ENCODE data around the gene PSME3.
"Not testable (repeated sequence)": the region's sequence is repeated elsewhere in the genome, so short reads cannot be mapped to it uniquely, and the experiment has no call there.

Gene PSME3

DNA sequence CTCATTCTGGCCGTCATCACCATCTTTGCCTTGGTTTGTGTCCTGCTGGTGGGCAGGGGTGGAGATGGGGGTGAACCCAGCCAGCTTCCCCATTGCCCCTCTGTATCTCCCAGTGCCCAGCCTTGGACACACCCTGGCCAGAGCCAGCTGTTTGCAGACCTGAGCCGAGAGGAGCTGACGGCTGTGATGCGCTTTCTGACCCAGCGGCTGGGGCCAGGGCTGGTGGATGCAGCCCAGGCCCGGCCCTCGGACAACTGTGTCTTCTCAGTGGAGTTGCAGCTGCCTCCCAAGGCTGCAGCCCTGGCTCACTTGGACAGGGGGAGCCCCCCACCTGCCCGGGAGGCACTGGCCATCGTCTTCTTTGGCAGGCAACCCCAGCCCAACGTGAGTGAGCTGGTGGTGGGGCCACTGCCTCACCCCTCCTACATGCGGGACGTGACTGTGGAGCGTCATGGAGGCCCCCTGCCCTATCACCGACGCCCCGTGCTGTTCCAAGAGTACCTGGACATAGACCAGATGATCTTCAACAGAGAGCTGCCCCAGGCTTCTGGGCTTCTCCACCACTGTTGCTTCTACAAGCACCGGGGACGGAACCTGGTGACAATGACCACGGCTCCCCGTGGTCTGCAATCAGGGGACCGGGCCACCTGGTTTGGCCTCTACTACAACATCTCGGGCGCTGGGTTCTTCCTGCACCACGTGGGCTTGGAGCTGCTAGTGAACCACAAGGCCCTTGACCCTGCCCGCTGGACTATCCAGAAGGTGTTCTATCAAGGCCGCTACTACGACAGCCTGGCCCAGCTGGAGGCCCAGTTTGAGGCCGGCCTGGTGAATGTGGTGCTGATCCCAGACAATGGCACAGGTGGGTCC lies 18.4 kb downstream of the PSME3 start:
- DNase-seq: not testable (repeated sequence)

DNA sequence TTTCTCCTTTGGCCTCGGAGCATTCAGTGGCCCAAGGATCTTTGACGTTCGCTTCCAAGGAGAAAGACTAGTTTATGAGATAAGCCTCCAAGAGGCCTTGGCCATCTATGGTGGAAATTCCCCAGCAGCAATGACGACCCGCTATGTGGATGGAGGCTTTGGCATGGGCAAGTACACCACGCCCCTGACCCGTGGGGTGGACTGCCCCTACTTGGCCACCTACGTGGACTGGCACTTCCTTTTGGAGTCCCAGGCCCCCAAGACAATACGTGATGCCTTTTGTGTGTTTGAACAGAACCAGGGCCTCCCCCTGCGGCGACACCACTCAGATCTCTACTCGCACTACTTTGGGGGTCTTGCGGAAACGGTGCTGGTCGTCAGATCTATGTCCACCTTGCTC lies 19.2 kb downstream of the PSME3 start:
- no peak for DNase-seq

DNA sequence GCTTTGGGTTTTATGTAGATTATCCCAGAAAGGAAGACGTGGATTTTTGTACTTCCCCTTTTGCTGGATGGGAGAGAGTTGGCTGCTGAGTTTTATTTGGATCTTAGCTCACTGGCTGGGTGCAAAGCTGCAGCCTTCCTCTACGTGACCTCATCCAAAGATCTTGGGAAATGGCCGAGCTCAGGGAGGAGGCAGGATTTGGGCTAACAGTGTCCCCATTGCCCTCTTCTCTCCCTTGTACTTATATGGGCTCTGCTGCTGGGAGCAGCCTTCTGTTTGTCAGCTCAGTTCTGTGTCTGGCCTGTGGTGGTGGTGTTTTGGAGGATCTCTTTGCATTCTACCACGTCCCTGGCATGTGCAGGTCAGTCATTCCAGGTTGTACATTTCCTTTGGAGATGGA lies 19.8 kb downstream of the PSME3 start:
- no peak for DNase-seq

DNA sequence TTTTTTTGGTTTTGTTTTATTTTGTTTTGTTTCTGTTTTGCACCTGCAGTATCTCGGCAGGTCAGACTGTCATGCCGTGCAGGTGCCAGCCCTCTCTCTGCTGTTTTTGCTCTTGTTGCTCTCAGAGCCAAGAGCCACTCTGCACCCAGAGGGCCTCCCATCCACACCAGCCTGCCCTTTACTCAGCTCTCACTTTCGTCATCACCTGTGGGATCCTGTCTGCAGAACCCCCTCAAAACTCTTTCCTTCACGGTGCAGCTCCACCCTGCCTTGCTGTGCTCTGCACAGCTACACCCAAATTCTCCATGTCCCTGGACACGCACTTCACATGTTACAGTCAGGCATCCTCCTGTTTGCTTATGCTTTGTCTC lies 20.4 kb downstream of the PSME3 start:
- DNase-seq: no peak

DNA sequence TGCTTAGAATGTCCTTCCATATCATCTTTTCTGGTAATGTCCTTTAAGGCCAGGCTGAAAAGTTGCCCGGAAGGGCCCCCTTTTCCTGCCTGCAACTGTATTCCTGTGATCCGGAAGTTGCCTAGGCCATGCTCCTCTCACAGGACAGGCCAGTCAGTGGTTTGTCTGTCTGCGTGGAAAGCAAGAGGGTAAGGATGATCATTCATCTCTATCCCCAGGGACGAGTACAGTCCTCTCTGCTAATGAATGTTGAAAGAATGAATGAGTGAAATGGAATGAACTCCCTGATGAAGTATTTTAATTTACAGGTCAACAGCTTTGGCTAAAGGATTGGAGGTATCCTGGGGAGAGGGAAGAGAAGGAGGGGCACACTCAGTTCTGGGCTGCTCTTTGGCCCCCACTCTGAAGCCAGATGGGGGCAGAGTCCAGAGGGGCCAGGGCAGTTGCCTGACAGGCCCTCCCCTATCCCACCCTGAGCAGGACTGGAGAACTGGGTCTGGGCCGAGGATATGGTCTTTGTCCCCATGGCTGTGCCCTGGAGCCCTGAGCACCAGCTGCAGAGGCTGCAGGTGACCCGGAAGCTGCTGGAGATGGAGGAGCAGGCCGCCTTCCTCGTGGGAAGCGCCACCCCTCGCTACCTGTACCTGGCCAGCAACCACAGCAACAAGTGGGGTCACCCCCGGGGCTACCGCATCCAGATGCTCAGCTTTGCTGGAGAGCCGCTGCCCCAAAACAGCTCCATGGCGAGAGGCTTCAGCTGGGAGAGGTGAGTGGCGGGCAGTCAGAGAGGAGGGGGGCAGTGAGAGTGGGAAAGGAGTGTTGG lies 21.0 kb downstream of the PSME3 start:
- no peak for DNase-seq

DNA sequence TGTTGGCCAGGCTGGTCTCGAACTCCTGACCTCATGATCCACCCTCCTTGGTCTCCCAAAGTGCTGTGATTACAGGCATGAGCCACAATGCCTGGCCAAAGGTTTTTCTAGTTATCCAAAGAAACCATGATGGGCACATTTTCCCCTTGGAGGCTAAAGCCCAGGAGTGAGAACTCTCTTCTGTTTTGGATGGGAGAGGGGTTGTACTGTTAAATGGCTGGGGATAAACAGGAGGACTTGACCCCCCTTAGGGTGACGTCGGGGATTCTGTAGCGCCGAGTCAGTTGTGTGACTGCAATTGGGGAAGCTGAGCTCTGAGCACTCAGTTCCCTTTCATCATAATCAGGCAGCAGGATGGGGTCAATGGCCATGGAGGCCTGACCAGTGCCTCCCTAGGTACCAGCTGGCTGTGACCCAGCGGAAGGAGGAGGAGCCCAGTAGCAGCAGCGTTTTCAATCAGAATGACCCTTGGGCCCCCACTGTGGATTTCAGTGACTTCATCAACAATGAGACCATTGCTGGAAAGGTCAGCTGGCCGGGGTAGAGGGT lies 21.9 kb downstream of the PSME3 start:
- no peak for DNase-seq

DNA sequence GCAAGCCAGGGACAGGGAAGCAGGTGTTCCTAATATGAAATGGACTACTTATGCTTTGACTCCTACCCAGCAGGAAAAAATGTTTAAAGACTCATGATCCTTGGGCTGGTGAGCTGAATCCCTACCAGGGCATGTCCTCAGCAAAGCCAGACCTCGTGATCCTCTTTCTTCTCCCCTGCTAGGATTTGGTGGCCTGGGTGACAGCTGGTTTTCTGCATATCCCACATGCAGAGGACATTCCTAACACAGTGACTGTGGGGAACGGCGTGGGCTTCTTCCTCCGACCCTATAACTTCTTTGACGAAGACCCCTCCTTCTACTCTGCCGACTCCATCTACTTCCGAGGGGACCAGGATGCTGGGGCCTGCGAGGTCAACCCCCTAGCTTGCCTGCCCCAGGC lies 22.9 kb downstream of the PSME3 start:
- not testable (repeated sequence) for DNase-seq

DNA sequence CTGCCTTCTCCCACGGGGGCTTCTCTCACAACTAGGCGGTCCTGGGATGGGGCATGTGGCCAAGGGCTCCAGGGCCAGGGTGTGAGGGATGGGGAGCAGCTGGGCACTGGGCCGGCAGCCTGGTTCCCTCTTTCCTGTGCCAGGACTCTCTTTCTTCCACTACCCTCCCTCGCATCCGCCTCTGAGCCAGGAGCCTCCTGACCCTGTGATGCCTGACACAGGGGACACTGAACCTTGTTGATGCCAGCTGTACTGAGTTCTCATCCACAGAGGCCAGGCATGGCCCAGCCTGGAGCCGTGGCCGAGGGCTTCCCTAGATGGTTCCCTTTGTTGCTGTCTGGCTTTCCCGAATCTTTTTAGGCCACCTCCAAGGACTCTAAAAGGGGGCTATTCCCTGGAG lies 23.3 kb downstream of the PSME3 start:
- not testable (repeated sequence) for DNase-seq

DNA sequence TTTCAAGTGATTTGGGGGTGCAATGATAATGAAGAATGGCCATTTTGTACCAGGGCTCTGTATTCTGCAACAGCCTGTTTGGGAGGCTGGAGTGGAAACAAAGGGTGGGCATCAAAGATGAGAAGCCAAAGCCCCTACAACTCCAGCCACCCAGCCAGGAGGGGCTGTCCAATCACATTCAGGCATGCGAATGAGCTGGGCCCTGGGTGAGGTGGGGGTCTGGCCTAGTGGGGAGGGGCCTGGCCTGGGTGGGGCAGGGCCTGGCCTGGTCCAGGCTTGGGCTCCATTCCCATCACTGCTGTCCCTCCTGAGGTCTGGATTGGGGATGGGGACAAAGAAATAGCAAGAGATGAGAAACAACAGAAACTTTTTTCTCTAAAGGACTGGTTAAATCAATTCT lies 24.2 kb downstream of the PSME3 start:
- no peak for DNase-seq

DNA sequence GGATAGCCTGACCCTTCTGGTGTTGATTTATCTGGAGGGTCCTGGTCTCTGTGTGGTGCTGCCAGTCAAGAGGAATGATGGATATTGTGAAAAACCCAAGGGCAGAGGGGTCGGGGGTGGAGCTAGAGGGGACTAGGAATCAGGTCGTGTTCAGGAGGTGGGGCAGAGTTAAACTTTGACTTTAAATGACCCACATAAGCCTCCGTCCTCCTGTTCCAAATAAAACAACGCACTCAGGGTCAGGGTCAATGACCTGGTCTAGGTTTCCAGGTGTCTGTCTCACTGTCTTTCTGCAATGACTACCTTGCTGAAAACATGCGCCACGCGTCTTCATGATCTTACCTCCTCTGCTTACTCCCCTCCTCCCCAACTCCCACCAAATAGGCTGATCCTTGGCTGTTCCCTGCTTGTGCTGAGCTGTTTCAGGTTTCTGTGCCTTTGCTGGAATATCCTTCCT lies 32.5 kb downstream of the PSME3 start:
- DNase-seq: no peak

DNA sequence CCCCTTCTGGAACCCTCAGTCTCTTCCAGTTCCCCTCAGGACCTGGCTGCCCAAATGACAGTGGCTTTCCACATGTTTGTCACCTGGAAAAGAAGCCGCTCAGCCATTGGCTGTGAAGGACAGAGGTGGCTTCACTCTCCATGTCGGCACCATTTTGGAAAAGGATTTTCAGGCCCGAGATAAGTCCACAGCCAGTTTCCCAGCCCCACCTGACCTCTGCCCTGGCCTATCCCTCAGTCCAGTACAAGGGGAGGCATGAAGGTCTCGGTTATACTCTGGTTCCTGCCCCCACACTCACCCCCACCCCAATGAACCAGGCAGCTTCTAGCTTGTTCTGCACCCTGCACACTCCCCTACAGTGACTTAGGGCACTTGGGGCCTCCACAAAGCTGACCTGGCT lies 33.0 kb downstream of the PSME3 start:
- no peak for DNase-seq

DNA sequence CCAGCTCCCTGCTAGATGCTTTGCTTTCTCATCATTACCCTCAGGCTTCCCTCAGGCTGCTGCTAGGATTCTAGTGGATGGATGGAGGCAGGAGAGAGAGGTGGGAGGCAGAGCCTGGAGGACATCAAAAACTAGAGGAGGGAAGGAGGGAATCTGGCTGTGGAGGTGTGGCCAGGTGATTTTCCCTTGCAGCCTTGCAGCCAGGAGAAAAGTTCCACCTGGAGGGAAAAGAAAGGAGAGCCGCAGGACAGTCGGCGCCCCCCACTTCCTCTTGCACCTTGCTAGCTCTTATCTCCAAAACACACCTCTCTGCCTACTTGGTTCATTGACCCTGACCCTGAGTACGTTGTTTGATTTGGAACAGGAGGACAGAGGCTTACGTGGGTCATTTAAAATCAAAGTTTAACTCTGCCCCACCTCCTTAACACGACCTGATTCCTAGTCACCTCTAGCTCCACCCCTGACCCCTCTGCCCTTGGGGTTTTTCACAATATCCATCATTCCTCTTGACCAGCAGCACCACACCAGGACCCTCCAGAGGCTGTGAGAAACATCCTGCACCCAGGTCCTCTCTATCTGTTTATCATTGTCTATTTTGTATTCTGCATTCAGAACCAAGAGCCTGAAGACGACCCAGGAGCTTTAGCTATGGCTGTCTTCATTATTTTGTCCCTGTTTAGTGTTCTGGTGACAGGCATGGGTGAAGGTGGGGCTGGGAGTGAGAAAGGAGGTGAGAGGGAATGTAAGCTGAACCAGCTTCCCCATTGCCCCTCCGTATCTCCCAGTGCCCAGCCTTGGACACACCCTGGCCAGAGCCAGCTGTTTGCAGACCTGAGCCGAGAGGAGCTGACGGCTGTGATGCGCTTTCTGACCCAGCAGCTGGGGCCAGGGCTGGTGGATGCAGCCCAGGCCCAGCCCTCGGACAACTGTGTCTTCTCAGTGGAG lies 33.7 kb downstream of the PSME3 start:
- no peak for DNase-seq

DNA sequence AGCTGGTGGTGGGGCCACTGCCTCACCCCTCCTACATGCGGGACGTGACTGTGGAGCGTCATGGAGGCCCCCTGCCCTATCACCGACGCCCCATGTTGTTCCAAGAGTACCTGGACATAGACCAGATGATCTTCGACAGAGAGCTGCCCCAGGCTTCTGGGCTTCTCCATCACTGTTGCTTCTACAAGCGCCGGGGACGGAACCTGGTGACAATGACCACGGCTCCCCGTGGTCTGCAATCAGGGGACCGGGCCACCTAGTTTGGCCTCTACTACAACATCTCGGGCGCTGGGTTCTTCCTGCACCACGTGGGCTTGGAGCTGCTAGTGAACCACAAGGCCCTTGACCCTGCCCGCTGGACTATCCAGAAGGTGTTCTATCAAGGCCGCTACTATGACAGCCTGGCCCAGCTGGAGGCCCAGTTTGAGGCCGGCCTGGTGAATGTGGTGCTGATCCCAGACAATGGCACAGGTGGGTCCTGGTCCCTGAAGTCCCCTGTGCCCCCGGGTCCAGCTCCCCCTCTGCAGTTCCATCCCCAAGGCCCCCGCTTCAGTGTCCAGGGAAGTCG lies 34.6 kb downstream of the PSME3 start:
- not testable (repeated sequence) for DNase-seq

DNA sequence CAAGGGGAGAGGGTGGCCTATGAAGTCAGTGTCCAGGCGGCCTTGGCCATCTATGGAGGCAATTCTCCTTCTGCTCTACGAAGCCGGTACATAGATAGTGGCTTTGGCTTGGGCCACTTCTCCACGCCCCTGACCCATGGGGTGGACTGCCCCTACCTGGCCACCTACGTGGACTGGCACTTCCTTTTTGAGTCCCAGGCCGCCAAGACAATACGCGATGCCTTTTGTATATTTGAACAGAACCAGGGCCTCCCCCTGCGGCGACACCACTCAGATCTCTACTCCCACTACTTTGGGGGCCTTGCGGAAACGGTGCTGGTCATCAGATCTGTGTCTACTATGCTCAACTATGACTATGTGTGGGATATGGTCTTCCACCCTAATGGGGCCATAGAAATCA lies 35.1 kb downstream of the PSME3 start:
- no peak for DNase-seq

DNA sequence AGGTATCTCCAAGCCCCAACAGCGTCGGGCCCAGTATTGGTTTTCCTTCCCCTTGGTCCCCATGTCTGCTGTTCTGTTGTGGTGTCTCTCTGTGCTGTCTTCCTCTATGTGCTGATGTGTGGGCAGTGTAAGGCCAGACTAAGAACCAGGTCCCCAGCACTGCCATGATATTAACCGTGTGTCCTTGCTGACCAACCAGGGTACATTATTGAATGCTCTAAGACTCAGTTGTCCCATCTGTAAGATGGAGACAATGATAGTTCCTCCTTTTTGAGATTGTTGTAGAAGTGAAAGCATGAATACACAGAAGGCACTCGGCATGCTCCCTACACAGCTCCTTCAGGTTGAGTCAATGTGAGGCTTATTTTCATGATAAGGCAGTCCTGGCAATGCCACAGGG lies 38.5 kb downstream of the PSME3 start:
- no peak for DNase-seq

DNA sequence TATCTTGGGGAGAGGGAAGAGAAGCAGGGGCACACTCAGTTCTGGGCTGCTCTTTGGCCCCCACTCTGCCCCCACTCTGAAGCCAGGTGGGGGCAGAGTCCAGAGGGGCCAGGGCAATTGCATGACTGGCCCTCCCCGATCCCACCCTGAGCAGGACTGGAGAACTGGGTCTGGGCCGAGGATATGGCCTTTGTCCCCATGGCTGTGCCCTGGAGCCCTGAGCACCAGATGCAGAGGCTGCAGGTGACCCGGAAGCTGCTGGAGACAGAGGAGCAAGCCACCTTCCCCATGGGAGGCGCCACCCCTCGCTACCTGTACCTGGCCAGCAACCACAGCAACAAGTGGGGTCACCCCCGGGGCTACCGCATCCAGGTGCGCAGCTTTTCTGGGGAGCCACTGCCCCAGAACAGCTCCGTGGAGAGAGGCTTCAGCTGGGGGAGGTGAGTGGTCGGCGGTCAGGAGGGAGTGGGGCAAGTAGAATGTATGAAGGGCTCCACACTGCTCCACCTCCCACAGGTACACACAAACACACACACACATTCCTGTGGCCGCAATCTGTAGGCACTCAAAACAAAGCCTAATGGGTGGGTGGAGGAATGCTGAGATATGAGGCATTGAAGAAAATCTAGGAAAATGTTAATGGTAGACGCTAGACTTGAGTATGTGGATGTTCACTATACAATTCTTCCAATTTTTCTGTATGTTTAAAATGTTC lies 39.2 kb downstream of the PSME3 start:
- DNase-seq: no peak

DNA sequence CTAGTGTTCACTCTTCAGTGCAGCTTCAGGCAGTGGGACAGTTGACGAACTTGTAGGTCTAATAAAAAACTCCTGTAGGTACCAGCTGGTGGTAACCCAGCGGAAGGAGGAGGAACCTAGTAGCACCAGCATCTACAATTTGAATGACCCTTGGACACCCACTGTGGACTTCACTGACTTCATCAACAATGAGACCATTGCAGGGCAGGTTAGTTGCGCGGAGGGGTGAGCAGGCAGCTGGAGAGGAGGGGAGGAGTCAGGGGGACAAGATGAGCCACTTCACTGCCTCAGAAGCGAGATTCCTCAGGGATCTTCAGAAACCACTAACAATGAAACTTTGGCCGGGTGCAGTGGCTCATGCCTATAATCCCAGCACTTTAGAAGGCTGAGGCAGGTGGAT lies 40.1 kb downstream of the PSME3 start:
- DNase-seq: no peak

DNA sequence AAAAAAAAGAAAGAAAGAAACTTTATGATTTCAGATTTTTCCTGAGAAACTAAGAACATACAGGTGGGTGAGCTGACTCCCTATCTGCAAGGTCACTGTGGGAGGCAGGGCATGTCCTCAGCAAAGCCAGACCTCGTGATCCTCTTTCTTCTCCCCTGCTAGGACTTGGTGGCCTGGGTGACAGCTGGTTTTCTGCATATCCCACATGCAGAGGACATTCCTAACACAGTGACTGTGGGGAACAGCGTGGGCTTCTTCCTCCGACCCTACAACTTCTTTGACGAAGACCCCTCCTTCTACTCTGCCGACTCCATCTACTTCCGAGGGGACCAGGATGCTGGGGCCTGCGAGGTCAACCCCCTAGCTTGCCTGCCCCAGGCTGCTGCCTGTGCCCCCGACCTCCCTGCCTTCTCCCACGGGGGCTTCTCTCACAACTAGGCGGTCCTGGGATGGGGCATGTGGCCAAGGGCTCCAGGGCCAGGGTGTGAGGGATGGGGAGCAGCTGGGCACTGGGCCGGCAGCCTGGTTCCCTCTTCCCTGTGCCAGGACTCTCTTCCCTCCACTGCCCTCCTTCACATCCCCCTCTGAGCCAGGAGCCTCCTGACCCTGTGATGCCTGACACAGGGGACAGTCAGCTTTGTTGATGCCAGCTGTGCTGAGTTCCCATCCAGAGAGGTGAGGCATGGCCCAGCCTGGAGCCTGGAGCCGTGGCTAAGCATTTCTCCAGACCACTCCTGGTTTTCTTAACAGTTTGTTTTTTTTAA lies 40.9 kb downstream of the PSME3 start:
- DNase-seq: not testable (repeated sequence)

DNA sequence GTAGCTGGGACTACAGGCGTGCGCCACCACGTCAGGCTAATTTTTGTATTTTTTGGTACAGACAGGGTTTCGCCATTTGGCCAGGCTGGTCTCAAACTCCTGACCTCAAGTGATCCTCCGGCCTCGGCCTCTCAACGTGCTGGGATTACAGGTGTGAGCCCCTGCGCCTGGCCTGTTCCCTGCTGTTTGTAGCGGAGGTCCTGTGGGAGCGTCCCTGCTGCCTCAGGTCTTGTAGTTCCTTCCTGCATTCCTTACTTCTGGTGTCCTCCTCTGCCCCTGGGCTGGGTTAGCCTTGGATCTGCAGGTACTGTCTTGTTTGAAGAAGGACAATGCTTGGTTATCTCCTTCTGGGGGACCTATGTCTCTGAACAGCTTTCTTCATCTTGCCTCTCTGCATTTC lies 43.8 kb downstream of the PSME3 start:
- no peak for DNase-seq

DNA sequence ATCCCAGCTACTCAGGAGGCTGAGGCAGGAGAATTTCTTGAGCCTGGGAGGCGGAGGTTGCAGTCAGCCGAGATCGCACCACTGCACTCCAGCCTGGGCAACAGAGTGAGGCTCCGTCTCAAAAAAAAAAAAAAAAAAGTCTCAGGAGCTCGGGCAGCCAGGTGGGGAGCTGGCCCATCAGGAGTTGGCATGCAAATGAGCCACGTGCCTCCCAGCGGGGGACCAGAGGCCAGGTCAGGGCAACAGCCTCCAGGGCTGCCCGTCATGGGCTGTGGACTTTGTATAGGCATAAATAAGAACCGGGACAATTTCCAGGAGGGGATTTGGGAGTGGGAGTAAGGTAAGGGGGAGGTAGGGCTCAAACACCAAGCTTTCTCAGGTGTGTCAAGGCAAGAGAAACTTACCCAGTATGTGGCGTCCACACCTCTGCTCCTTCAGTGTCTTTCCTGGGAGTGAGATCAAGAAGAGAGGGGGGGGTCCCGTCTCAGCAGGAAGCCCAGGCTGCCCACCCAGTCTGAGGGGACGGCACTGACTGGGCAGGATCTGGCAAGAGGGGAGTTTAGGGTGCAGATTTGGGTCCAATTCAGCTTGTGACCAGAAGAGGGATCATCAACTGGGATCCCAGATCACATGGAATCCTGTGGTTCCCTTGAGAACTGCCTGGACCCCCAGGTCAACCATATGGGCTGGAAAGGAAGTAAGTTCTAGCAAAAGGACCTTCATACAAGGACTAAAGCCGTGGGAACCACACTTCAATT lies 45.1 kb downstream of the PSME3 start:
- DNase-seq: no peak
